ENCODE measurements around the gene ZNF217.
"Not testable (repeated sequence)": the region's sequence is repeated elsewhere in the genome, so short reads cannot be mapped to it uniquely, and the experiment has no call there.

ZNF217 gene

DNA sequence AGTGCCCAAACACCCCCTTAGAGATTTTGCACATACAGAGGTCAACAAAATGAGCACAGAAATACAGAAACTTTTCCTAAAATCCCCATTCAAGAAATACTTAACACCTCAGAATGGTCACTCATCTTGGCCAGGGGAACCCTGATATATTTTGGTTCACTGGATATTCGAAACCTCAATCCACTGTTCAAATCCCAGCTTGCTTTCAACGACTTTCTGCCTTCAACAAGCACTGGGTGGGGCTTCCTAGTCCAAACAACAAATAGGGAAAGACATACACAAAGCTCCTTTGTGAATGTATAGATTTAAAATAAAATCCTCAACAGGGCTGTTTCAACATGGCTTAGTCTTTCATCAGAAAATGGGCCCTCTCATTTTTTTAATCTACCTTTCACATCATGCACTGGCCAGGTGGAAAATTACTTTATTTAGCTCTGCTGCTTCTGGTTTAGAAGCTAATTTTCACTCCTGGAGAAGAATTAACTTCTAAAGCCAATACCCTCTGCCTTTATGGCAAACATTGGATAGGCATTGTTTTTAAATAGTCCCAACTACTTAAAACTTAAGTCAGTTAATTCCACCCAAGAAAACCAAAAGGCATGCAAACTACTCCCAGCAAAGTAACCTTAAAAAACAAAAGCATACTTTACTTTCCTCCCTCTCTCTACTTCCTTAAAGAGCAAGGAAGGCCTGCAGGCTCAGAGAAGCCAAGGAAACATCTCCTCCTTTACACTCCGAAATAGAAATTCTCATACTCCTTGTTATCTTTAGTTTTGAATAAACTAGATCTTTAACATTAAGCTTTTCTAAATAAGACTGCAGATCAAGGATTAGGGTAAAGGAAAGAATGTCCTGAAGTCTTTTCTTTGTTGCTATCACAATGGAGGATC, 9.7 kb downstream of the ZNF217 start:
- not testable (repeated sequence) for DNase-seq (ENCODE audit: low read depth in 2 of 2)

DNA sequence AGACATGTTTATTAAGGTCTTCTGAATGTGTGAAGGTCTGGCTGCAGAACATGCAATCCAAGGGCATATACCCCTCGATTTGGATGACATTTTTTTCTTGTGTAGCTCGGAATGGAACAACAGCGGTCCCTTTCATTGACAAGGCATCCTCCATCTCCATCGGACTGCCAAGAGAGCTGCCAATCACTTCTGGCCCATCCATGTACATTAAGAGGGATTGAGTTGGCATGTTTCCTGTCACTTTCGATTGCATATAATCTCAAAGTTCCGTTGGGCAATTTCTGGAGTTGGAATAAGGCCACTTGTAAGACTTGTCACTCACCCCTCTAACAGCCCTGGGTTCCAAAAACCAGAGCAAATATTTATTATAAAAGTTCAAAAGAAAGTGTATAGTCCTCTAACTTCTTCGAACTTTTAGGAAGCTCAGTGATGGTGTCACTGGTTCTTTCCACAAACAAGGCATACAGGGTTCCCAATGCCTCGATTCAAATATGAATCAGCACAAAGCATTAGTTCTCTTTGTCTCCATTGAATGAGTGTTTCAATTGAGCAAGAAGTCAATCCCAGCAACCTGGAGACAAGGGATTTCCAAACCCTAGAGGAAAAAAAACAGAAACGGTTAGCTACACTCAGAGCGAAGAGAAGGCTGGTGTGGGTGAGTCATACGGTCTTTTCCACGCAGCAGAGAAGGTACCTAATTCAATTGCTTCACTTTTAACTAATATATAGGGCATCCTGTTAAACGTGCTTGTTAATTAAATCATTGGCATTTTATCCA, 10.9 kb downstream of the ZNF217 start:
- no peak for DNase-seq (ENCODE audit: low read depth in 2 of 2)

DNA sequence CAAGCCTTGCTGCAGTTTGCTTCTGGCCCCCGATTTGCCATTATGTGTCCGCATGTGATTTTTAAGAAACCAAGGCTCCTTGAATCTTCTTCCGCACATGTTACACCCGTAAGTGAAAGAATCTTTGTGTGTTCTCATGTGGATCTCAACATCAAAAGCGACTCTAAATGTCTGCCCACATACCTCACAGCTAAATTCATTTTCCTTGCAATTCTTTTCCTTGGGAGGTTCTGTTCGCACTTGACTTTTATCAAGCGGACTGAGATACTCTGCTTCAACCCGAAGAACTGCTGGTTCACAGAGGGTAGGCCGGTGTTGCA, 11.4 kb downstream of the ZNF217 start:
- no peak for DNase-seq (ENCODE audit: low read depth in 2 of 2)

DNA sequence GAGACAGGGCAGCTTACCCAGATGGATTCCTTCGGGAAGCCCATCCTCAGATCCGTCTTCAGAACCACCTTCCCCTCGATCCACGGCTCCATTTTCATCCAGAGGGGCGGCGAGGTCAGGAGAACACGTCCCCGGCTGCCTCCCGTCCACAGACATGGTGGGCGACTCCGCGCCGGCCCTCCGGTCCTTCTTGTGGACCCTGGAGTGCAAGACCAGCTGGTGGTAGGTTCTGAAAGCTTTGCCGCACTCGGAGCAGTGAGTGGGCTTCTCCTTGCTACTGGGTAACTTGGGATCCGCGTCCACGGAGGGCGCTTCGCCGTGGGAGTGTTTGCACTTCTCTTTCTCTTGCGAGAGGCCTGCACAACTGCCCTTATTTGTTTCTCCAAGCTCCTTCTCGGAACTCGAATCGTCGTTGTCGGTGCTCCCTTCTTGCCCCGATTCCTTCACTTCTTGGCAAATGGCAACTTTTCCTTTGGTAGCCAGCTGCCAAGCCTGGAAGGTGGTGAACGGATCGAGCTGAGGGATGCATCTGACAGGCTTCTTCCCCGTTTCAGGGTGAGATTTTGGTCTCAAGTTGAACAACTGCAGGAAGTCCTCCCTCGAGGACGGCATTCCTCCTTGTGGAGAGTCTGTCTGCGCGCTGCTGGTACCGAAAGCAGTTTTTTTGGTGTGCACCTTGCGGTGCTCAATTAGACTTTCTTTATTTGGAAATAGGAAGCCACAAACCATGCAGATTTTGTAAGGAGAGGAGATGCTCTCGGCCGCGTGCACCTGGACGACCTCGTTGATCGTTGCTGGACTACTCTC, 12.0 kb downstream of the ZNF217 start:
- no peak for DNase-seq (ENCODE audit: low read depth in 2 of 2)

DNA sequence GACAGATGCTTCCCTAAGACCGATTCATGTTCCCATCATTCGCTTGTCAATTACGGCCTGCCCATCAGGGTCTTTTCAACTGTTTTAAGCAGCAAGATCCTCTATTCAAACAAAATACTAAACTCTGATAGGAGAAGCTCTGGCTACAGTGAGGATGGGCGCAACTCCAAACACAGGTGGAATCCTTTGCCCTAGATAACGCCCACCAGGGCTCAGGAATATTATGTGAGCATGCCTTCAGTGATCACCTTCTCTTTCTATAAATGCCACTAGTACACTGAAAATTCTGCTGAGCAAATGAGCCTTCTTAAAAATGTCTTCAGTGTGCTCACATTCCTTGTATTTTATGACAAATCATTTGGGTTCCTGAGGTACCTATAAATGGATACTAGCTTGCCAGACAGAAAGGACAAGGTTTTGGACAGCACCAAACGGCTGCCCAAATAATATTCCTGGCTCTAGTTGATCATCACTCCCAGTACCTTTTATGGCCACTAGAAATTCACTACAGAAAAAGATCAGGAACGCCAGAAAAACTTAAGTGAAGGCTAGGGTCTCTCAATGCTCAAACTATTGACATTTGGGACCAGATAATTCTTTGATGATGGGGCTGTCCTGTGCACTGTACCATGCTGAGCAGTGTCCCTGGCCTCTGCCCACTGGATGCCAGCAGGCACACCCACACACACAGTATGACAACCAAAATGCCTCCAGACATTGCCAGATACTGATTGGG, 13.1 kb downstream of the ZNF217 start:
- no peak for DNase-seq (ENCODE audit: low read depth in 2 of 2)

DNA sequence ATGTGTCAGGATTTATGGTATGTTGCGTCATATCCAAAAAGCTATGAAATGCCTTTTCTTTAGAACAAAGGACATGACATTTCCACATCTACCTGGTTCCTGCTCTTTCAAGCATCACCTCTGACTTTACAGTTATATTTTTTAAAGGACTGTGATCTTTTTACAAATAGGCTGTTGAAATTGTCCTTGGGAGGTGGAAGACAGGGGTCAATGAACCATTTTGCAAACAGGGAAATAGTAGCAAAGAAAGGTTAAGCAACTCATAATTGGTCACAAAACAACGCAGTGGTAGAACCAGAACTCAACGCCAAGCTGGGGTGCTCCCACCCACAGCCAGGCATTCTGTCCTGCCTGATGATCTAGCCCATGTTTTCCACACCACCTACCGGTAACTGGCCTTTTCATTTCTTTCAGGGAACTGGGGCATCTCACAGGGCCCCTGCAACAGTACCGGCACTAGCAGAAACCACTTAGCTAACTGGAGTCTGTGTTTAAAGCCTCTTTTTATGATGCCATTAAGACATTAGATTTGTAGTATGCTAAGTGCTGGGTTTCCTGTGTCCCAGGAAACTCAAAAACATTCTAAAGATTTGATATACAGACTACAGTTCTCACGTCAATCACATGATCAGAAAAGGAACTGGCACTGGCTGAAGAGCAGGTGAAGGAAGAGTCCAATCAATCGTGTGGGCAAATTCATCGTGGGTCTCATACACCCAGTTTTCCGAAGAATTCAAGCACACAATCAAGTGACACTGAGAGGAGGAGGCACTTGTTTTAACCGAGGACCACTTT, 13.9 kb downstream of the ZNF217 start:
- DNase-seq (ENCODE audit: low read depth in 2 of 2), result no peak

DNA sequence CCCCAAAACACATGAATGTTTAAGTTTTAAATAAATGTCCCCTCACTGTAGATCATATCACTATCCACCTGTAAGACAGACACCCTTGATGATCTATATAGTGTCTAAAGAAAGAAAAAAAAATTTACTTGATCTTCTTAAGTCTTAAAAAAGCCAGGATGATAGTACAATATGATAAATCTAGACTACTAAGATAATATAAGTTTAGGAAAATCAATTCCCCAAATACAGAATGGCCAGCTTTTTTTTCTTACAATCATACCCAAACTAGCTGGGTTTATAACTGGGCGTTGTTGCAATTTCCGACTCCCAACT, 14.4 kb downstream of the ZNF217 start:
- no peak for DNase-seq (ENCODE audit: low read depth in 2 of 2)

DNA sequence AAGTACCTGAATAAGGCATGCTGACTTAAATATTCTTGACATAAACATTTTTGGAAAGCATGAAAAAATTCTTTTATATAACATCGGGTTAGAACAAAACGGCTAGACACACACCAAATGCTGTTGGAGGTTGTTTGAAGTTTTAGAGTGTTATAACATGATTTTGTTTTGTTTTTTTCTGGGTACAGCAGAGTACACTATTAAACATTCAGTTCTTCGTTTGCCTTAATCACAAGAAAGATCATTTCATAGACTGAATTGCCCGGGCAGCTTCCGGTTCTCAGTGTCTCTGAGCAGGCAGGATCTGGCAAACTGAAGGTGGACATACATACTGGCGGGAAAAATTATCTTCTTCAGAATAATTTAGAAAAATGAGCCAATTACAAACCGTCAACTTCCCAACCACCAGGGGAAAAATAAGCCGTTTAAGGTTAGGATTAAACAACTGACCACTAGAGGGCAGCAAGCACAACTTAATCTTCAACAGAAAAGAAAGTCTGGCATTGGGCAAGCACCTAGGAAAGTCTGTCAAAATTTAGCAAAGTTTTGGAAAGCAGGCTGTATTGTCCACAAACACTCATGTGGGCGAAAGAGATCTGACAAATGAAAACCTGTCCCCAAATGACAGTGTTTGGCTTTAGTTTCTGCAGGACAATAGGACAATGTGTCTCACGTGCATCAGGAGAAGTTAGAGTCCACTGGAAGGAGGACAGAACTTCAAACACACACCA, 15.0 kb downstream of the ZNF217 start:
- DNase-seq (ENCODE audit: low read depth in 2 of 2), result no peak

DNA sequence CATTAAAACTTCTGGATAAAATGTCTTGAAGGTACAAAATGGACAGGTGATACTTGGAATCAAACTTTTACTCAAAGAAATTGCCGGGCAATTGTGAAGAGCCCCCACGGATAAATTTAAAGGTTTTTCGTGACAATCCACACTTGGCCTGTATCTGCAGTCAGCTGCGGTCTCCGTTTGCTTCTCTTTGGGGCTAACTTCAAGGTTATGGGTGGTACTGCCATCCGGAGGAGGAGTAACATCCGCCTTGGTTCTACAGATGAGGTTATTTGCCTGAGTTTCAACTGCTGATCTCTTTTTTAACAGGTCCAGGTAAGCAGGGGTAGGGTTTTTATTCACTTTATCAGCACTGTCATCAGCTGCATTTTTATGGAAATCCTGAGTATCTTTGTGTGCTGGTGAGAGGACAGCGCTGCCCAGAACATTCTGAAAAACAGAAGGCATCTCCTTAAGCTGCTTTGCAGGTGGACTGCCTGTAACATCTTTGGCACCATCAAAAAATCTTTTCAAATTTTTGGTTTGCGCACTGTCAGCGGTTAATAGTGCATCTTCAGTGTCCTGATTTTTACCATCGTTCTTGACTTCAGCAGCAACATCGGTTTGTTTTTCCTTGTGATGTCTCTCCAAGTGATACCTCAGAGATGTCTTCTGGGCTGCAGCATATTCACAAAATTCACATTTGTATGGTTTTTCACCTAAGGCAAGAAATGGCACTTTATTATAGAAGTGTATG, 16.9 kb downstream of the ZNF217 start:
- no peak for DNase-seq (ENCODE audit: low read depth in 2 of 2)

DNA sequence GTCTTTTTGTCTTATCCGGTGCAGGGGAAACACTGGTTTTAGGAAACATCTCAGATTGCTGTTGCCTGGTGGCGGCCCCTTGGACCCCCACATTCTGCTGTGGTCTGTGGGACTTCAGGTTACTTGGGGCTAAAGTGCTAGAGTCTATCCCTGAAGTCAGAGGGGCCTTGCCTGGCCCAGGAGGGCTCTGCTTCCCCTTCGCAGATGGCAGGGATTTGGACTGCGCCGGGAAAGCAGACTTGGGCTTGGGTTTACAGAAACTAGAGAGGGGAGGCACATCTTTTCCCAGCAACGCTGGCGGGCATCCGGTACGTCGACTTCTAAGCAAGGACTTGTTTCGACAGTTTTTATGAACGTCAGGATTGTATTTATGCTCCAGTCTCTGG, 17.5 kb downstream of the ZNF217 start:
- DNase-seq (ENCODE audit: low read depth in 2 of 2), result no peak

DNA sequence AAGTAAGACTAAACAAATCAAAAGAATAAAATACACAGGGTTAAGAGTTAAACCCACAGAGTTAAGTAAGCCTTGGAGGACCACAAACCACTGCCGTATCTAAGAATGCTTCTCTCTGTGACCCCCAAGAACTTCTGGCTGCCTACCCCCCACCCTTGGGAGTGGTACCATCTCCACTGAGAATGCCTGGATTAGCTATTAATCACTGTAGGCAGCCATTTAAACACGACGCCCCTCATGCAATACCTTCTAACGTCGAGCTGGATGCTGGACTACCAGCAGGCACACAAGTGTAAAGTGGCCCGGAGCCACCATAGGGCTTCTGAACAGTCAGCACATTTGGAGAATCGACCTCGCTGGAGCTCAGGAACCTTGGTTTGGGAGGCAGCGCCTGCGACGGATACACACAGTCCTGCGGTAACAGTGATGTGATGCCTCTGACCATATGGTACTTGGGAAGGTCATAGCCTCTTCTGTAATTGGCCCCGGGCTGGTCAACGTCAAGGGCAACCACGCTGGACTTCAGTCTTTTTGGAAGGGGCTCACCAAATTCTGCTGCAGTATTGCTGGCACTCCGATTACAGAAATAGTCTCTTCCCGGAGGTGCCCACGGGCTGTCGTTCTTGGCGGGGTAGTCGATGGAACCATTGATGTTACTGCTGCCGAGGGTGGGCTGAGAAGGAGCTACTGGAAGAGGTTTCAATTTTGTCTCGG, 18.0 kb downstream of the ZNF217 start:
- DNase-seq (ENCODE audit: low read depth in 2 of 2), result no peak

DNA sequence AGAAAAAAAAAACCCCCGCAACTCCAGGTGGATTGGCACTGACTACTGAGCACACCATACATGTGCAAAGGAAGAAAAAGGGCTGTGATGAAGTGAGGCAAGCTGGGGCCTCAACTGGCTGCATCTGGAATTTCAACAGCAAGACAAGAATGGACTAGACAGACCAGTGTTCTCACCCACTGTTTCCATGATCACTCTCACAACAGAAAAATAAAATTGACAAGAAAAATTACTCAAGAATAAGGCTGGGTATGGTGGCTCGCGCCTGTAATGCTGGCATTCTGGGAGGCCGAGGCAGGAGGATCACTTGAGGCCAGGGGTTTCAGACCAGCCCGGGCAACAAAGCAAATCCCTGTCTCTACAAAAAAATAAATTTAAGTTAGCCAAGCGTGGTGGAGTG, 18.8 kb downstream of the ZNF217 start:
- no peak for DNase-seq (ENCODE audit: low read depth in 2 of 2)

DNA sequence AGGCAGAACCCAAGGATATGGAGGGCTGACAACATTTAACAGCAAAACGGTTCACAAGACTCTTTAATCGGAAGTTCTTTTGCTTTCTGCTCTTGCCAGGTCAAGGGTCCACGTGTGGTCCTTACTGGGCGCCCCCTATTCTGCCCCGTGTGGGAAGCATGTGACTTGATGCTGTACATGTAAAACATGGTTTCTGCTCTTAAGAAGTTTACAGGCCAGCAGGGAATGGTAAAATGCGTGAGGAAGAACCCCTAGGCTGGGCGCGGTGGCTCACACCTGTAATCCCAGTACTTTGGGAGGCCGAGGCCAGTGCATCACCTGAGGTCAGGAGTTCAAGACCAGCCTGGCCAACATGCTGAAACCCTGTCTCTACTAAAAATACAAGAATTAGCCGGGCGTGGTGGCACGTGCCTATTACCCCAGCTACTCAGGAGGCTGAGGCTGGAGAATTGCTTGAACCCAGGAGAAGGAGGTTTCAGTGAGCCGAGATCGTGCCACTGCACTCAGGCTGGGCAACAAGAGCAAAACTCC, 19.3 kb downstream of the ZNF217 start:
- no peak for DNase-seq (ENCODE audit: low read depth in 2 of 2)

DNA sequence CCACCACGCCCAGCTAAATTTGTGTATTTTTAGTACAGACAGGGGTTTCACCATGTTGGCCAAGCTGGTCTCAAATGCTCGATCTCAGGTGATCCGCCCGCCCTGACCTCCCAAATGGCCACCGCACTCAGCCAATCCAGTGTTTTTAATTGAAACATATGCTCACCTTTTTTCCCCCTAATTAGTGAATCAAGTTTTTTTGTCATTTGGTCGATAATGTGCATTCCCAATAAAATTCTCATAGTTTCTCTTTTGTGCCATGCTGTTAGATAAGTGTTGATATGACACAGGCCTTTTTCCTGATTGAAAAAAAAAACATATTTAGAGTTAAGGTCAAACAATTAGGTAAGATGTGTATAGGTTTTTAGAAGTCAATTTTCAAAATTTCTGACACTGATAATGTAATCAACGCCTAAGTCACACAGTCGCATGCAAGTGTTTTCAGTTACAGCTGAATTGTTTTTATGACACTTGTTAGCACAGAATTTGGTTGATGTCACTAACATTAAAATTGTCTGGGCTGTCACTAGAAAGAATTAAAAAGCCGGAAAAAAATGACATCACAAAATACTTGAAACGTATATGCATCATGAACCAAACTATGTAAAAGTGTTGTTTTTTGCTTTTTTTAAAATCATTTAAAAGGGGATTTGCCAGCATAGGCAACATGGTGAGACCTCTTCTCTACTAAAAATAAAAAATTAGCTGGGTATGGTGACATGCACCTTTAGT, 21.9 kb downstream of the ZNF217 start:
- DNase-seq (ENCODE audit: low read depth in 2 of 2), result no peak

DNA sequence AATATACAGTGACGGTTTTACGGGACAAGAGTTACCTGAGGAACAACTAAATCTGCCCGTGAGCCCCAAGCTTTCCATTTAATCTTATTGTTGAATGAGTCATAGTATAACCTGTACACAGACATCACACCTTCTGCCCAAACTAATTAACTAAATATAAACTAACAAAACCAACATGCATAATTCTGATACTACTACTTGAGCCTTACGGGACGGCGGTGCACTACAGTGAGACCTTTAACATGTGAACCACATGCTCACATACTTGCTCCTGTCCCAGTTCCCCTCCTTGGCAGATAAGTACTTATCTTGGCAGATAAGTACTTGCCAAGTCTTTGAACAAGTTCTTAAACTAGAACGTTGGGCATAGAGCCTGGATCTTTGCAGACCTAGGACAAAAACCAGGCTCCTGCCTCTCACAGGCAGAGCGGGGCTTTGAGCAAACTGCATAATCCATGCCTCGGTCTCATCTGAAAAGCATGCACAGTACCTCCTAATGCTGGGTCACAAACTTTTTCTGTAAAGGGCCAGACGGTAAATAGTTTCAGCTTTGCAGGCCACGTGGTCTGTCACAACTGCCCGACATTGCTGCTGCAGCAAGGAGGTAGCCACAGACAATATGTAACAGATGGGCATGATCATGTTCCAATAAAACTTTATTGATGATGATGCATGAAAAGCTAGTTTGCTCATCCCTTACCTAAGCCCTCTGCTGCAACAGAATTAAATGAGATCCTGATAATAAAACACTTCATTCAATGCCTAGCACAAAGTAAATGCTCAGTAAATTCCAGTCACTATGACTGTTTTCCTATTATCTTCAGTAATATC, 23.0 kb downstream of the ZNF217 start:
- no peak for DNase-seq (ENCODE audit: low read depth in 2 of 2)

DNA sequence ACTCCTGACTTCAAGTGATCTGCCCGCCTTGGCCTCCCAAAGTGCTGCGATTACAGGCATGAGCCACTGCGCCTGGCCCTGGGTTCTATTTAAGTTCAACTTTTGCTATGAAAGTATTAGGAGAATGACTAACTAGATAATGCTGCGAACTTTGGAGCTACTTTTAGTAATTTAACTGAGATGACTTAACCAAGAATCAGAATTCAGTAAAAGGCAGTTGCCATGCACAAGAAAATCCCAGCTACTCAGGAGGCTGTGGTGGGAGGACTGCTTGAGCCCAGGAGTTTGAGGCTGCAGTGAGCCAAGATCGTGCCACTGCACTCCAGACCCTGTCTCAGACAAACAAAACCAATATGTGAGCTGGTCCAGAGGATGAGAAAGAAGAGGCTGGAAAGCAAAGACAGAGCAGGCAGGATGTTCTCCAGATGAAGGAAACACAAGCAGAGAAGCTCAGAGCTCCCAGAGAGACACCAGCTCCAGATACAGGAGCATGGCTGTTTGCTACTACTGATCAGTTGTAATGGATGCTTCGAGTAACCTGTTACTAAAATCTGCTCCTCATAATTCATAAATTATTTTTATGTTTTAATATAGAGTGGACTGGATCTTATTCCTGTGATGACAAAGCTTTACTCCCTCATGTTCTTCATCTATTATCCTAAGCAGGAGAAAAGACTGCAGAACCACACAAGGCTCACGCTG, 23.9 kb downstream of the ZNF217 start:
- DNase-seq (ENCODE audit: low read depth in 2 of 2), result no peak

DNA sequence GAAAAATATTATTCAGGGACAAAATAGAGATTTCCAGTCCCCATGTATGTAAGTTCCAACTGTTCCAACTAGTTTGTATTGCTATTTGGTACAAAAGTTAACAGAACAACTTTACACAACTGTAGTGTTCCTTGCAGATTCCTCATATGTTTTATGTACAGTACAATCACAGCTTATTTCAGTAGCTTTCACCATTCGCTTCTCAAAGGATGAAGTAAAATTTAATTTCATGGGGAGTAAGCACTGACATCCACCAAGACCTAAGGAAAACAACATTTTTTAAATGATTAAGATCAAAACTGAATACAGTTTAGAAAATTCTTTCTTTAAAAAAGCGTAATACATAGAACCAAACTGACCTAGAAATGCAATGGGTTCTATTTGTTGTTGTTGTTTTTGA, 24.6 kb downstream of the ZNF217 start:
- DNase-seq (ENCODE audit: low read depth in 2 of 2), result no peak
